GM19351 (cell line): ENCODE results near the gene COX14.
"Not testable (repeated sequence)": the region's sequence is repeated elsewhere in the genome, so short reads cannot be mapped to it uniquely, and the experiment has no call there.

ENCODE experiments used
- ATAC-seq: cut with Tn5 transposase; IDR thresholded peaks from one replicate; pipeline ENCODE4 v1.9.1; 2021; ENCODE audit warnings: mild to moderate bottlenecking, moderate library complexity; ENCODE audit not compliant: unreplicated experiment

COX14 gene

DNA sequence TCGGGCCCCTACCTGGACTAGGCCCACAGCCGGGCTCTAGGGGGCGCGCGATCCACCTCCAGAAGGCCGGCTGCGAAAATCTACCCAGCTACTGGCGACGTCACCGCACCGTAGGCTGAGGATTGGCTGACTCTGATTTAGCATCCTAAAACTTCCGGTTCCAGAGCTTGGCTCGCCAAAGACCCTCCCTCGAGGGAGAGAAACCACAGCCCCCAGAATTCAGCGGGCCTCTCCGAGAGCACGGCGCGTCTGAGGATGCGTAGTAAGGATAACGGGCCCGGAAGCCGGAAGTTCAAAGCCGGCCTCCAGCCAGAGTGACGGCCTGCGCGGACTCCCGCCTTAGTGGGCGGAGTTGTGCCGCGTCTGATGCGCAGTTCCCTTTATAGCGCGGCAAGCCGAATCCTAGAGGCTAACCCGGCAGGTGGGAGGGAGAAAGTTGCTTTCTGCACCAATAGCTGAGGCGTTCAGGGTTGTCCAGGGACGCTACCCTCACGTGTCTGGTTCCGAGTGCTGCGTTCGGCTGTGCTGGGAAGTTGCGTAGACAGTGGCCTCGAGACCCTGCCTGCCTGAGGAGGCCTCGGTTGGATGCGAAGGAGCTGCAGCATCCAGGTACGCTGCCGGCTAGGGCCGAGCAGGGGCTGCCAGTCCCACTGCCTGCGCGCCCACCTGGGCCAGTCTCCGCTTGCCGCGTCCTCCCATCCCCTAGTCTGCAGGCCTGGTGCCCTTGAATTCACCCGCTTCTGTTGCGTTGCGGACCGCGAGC lies at the start of gene COX14:
COX14 (plus strand) TSS at position 544 of the 763 bp plus-strand sequence. CDS start 7,808 bp downstream, outside the sequence.
- ATAC-seq: peak; percentile 75

DNA sequence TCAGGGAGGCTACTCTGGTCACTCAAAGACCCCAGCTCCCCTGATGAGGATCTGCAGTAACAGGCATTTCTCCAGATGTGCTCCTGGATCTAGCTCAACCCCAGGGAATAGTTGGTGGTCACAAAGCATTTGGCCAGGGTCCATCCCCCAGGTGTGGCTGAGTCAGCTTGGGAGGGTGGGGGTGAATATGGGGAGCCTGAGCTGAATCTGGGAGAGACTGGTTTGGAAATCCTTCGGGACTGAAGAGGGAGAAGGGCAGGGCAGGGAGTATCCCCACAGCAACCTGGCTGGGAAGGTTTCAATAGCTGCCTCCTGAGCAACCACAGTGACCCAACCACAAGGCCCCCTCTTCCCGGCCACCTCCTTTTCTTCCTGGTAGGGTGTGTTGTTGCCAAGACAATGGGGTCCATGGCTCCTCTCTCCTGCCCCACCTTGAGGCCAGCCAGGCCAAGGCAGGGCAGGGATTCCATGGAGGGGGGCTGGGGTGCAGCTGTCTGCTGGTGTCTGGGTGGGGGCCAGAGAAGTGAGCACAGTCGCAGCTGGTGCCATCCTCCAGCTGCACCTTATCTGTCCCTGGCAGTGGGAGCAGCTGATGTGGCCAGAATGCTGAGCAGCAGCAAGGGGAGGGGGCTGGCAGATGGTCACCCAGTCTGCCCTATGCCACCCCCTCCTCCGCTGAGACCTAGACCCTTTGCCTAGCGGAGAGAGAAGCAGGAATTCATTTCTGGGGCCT lies 49.1 kb upstream of the COX14 start:
- no peak for ATAC-seq

DNA sequence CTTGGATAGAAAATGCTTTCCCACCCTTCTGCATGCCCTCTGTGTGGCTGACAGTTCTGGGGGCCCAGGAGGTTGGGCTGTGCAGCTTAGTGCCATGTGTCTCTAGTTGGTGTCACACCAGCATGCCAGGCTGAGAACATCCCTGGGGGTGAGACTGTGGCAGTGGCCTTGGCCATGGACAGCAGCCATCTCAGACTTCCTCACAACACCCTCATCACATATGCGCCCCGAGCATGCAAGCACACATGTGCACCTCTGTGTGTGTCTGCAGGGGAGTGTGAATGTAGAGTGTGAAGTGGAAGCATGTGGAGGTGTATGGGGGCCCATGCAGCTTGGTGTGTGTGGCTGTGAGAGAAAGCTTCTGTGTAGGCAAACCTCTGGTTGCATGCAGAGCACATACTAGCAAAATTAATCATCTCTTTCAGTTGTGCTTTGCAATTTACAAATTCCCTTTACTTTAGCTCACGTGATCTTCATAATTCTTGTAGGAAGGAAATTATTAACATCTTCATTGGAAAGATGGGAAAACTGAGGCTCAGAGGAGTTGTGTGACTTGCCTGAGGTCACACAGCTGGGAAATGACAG lies 46.2 kb upstream of the COX14 start:
- ATAC-seq: no peak

DNA sequence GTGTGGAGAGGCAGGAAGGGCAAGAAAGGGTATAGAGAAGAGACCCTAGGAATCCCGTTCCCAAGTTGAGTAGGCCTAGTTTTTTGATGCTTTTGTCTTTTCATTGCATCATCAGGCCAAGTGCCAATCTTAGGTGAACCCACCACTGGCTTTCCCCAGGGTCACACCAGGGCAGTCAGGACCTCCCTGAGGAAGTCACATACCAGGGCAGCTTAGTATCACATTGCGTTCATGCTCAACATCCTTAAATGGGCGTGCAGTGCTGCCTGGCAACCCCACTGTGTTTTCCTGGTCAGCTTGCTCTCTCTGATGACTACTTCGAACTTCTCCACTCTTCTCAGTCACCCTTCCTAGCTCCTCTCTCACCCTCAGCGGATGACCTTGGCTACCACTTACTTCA lies 45.6 kb upstream of the COX14 start:
- ATAC-seq: no peak

DNA sequence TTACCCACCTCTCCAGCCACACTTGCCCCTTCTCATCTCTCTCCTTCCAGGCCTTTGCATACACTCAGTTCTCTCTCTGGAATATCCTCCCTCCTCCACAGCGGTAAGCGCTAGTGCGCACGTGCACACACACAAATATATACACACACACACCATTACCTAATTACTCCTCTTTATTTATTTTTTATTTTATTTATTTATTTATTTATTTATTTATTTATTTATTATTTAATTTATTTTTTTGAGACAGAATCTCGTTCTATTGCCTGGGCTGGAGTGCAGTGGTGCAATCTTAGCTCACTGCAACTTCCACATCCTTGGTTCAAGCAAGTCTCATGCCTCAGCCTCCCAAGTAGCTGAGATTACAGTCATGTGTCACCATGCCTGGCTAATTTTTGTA lies 43.0 kb upstream of the COX14 start:
- no peak for ATAC-seq

DNA sequence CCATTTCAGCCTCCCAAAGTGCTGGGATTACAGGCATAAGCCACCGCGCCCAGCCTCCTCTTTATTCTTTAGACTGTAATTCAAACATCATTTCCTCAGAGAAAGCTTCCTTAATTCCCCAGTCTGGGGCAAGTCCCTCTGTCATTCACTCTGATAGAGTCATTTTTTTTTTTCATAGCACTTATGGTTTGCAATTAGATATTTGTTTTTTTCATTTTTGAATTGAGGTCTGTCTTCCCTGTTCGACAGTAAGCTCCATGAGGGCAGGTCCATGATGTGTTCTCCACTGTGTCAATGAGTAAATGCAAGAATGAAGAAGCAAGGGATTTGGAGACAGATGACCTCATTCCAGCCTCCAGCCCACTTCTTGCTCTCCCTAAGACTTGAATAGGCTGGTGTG lies 42.5 kb upstream of the COX14 start:
- ATAC-seq: no peak

DNA sequence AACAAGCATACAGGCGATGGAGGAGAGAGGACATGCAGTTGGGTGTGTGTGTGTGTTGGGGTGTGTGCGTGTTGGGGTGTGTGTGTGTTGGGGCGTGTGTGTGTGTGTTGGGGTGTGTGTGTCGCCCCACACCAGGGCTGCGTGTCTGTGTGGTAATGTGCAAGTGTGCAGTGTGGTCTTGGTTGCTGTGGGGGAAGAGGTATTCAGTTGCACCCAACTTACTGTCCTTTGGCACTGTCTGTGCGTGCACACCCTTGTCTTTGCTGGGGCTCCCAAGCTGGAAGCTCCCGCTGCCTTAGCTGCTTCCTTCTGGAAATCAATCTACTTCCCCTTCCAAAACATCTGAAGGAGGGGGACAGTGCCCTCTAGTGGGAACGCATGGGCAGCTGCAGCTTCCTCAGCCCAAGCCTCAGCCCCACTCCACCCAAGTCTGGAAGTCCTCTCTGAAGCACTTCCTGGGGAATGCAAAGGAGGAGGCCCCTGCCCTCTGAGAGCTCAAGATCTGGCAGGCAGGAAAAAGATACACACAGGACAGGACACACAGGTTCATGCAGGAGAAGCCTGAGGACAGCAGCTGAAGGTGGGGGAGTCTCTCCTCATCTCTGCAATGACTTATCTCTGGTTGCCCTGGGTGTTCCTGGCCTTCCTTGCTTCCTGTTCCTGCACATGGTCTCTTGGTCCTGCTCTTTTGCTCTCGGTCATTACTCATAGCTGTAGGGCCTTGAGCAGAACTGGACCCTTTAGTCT lies 41.5 kb upstream of the COX14 start:
- ATAC-seq: no peak

DNA sequence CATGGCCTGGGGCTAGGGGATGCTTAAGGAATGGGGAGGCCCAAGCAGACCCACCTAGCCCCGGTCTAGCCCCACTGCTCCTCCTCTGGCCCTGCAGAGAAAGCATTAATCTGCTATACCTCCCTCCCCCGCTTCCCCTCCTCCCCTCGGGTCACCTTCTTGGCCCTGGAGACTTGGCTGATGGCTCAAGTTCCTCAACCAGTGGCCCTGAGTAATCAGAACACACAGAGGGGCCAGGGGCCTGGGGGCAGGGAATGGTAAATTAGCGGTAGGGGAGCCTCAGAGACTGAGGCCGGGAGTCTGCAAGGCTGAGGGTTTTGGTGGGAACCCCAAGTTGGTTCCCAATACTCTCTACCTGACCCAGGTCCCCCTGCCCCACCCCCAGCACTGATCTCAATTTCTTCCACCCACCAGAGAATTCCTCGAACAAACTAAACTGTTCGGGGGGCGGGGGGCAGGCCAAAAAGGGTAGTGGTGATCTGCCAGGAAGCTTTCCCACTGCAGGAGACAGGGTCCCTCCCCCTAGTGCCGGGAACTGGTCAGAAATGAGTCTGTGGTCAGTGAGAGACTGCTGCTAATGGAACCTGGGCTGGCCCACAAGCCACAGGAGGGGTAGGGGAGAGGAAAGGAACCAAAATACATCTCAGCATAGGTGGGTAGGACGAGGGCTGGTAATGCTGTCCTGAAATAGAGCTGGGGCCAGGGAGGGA lies 39.7 kb upstream of the COX14 start:
- no peak for ATAC-seq

DNA sequence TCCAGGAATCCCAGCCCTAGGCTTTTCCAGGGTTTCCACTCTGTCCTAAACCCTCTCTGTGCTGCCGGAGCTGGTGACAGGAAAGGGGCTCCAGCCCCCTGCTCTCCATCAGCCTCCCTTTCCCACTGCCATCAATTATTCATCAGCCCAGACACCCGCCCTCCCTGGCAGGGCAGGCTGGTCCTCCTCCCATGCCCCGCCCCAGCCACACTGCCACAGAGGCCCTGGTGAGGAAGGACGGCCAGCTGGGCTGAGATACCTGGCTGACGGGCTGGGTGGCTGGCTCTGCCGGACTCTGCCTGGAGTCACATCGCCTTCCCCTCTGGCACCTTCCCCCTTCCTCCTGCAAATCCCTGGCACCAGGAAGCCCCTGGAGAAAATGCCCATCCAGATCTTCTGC lies 38.8 kb upstream of the COX14 start:
- ATAC-seq: no peak

DNA sequence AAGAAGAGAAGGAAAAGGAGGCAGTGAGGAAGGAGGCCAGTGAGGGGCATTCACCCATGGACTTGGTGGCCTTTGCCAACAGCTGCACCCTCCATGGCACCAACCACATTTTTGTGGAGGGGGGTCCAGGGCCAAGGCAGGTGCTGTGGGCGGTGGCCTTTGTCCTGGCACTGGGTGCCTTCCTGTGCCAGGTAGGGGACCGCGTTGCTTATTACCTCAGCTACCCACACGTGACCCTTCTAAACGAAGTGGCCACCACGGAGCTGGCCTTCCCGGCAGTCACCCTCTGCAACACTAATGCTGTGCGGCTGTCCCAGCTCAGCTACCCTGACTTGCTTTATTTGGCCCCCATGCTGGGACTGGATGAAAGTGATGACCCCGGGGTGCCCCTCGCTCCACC lies 38.3 kb upstream of the COX14 start:
- ATAC-seq: no peak

DNA sequence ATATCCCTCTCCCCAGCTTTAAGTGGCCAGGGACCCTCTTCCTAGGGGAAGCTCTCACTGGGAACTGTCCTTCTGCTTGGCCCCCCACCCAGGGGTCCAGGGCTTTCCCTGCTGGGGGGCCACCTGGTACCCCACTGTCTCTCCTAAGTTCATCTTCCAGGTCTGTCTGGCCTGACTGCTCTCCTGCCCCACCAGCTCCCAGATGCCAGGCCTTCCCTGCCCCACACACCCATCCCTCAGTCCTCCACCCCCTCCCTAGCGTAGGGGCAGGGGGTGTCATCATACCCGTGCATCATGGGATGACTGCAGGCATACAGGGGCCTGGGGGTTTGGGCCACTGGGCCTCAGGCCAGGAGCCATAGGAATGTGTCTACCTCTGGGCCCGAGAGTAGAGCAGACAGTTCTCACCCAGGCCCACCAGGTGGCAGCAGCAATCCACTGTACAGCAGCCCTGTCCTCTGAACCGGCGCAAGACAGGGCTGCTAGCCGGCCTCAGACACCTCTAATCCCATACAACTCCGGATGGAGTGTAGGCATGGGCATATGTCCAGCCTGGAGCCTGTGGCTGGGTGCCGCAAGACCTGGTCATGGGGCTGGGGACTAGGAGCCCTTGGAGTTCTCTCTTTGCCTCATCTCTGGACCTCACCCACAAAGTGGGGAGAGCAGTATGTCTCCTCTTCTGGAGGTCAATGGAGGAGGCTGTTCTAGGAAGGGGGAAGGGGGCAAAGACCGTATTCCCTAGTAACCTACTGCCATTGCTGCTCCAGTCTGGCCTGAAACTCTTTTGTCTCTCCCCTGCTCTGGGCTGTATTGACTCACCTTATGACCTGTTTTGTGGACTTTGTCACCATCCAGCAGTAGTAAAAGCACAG lies 36.9 kb upstream of the COX14 start:
- ATAC-seq: peak; percentile 92

DNA sequence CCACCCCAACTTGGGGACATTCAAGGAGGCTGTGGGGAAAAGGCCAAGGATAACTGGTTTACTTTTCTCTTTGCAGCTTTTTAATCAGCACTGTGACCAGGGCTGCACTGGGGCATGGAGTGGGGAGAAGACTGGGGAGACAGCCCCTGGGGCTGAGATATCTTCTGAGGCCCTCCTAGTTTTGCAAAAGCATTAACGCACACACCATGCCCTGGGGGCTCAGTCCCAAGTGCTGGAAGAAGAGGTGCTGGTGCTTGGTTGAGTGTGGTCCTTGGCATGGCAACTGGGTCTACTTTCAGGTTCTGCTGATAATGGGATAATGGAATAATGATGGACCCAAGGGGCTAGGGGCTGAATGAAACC lies 36.2 kb upstream of the COX14 start:
- ATAC-seq: no peak

DNA sequence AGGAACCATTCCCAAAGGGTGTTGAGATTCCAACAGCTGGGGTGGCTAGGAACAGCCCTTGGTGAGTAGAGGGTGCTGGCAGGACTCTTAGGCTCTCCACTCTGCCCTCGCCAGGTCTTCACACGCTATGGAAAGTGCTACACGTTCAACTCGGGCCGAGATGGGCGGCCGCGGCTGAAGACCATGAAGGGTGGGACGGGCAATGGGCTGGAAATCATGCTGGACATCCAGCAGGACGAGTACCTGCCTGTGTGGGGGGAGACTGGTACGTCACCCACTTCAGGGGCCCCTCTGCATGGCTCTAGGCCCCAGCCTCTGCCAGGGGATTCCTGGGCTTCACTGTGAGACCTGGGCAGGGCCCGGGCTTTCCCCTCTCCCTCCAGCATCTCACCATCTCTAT lies 34.9 kb upstream of the COX14 start:
- no peak for ATAC-seq

DNA sequence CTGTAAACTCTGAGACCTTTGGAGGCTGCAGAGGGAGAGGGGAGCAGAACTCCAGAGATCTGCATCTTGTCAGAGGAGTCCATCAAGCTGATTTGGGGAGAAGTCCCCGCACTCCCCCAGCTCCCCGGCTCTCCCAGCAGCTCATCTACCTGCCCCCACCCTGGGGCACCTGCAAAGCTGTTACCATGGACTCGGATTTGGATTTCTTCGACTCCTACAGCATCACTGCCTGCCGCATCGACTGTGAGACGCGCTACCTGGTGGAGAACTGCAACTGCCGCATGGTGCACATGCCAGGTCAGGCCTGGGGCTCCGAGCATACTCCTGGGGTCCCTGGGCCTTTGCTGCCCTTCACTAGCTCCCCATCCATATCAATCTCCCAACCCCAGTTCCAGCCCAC lies 33.8 kb upstream of the COX14 start:
- no peak for ATAC-seq

DNA sequence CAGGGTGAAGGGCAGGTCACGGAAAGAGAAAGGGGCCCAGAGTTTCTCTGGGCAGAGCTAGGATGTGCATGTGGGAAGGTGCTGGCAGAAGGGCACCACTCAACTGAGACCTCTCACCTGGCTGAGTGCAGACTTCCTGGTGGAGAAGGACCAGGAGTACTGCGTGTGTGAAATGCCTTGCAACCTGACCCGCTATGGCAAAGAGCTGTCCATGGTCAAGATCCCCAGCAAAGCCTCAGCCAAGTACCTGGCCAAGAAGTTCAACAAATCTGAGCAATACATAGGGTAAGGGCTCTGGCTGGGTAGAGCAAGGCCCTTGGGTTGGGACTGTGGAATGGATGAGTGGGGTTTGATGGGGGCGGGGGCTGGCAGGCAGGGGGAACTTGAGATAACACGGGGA lies 32.3 kb upstream of the COX14 start:
- no peak for ATAC-seq

DNA sequence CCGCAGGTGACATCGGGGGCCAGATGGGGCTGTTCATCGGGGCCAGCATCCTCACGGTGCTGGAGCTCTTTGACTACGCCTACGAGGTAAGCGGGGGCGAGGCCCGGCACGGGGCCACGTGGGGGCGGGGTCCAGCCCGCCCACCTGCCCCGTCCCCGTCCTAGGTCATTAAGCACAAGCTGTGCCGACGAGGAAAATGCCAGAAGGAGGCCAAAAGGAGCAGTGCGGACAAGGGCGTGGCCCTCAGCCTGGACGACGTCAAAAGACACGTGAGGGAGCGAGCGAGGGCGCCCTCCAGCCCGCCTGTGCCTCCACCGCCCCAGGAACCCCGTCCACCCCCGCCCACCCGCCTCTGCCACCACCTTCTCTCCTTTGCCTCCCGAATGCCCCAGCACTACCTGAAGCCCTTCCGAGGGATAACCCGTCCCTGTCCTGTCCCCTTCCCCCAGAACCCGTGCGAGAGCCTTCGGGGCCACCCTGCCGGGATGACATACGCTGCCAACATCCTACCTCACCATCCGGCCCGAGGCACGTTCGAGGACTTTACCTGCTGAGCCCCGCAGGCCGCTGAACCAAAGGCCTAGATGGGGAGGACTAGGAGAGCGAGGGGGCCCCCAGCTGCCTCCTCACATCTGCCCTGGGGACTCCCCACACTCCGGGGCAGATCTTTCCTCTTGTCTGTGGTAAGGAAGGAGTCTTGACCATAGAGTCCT lies 30.8 kb upstream of the COX14 start:
- ATAC-seq: no peak

DNA sequence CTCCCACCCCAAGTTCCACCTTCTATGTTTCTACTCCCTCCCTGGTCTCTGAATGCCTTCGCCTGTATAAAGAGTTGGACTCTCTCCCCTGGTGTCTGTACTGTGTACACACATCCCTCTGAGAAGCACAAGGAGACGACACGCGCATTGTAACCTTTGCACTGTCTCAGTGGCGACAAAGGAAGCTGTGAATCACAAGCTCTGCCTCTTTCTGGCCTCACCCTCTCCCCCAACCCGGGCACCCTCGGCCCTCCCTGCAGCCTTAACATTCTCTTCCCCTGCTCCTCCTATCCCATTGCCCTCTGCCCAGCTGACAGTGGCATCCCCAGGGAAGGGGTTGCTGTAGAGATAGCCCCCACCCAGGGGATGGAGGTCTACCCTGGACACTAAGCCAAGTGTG lies 29.4 kb upstream of the COX14 start:
- no peak for ATAC-seq

DNA sequence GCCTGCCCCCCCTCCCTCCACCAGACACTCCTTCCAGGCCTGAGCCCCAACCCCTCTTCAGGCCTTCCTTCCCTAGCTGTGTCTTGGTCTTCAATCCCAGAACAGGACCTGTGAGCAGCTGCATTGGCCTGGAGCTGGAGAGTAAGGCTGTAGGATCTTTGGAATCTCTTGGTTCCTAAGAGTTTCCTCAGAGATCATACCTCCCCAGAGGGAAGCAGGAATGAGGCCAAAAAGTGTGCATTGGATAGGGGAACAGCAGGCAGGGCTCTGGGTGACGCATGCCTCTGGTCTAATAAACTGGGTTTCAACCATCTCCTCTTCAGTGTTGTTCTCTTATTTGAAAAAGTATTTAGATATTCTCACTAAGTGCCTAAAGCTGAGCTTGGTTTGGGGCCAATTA lies 28.7 kb upstream of the COX14 start:
- ATAC-seq: no peak

DNA sequence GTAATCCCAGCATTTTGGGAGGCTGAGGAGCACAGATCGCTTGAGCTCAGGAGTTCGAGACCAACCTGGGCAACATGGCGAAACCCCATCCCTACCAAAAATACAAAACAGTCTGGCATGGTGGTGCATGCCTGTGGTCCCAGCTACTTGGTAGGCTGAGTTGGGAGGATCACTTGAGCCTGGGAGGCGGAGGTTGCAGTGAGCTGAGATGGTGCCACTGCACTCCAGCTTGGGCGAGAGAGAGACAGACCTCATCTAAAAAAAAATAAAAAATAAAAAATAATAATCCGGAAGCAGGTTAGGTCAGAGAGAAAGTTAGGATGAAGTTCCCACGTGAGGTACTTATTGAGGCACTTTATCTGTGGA lies 27.6 kb upstream of the COX14 start:
- ATAC-seq: not testable (repeated sequence)
